Parathyroid adenoma (tissue), 2 donors: ENCODE data around the gene CGRRF1.

ENCODE experiments used
- H2AFZ ChIP-seq: fragments of 300-600 bp; sonication (generic); one replicate; pipeline ENCODE4 v1.7.0; 2017; ENCODE audit warnings: antibody characterized with exemption, mild to moderate bottlenecking
- H3K27ac ChIP-seq: fragments of 300-600 bp; sonication (generic); one replicate; pipeline ENCODE4 v1.7.0; 2017
- H3K27me3 ChIP-seq: fragments of 300-600 bp; sonication (generic); one replicate; pipeline ENCODE4 v1.7.0; 2017; ENCODE audit warnings: low read length; ENCODE audit not compliant: control insufficient read depth, insufficient read depth
- H3K36me3 ChIP-seq: fragments of 300-600 bp; sonication (generic); one replicate; pipeline ENCODE4 v1.7.0; 2017; ENCODE audit warnings: low read length; ENCODE audit not compliant: control insufficient read depth, insufficient read depth
- H3K4me1 ChIP-seq: fragments of 300-600 bp; sonication (generic); one replicate; pipeline ENCODE4 v1.7.0; 2017; ENCODE audit warnings: control low read depth
- H3K4me2 ChIP-seq: fragments of 300-600 bp; sonication (generic); one replicate; pipeline ENCODE4 v1.7.0; 2017; ENCODE audit warnings: low read length
- H3K4me3 ChIP-seq: fragments of 300-600 bp; sonication (generic); one replicate; pipeline ENCODE4 v1.7.0; 2017; ENCODE audit warnings: low read depth, low read length
- H3K79me2 ChIP-seq: fragments of 300-600 bp; sonication (generic); one replicate; pipeline ENCODE4 v1.7.0; 2017; ENCODE audit warnings: control low read depth
- H3K9ac ChIP-seq: fragments of 300-600 bp; sonication (generic); one replicate; pipeline ENCODE4 v1.7.0; 2017; ENCODE audit warnings: mild to moderate bottlenecking
- H3K9me3 ChIP-seq: fragments of 300-600 bp; sonication (generic); one replicate; pipeline ENCODE4 v1.7.0; 2017; ENCODE audit warnings: low read length; ENCODE audit not compliant: control insufficient read depth
- CTCF ChIP-seq: fragments of 300-600 bp; sonication (generic); IDR thresholded peaks from one replicate; pipeline ENCODE4 v1.7.0; 2017; ENCODE audit warnings: antibody characterized with exemption, mild to moderate bottlenecking
- donor health status: primary hyperparathyroidism.

Gene CGRRF1

GRCh38 chr14:54555651-54556050 is 45.9 kb downstream of the CGRRF1 start:
- H2AFZ ChIP-seq = no peak overlapping the region
- no peak overlapping the region for H3K4me3 ChIP-seq
- H3K27me3 ChIP-seq = no peaks in the 10 kb centered on the region
- no peaks in the 10 kb centered on the region for H3K79me2 ChIP-seq
- H3K27ac ChIP-seq = no peak overlapping the region
- no peak overlapping the region for H3K9ac ChIP-seq
- H3K9me3 ChIP-seq = no peaks in the 10 kb centered on the region
- no peaks in the 10 kb centered on the region for H3K4me1 ChIP-seq
- H3K4me2 ChIP-seq = no peak overlapping the region
- TF ChIP-seq CTCF = no peak
- no peaks in the 10 kb centered on the region for H3K36me3 ChIP-seq

- H3K4me2 ChIP-seq = no peak overlapping the region
- no peaks in the 10 kb centered on the region for H3K36me3 ChIP-seq
- H3K27ac ChIP-seq = no peak overlapping the region
- H3K4me3 ChIP-seq = no peak overlapping the region
- no peaks in the 10 kb centered on the region for H3K79me2 ChIP-seq
- H3K27me3 ChIP-seq = no peaks in the 10 kb centered on the region
- no peak for TF ChIP-seq CTCF
- H3K9ac ChIP-seq = no peak overlapping the region
- H2AFZ ChIP-seq = no peak overlapping the region
- H3K4me1 ChIP-seq = no peaks in the 10 kb centered on the region
- H3K9me3 ChIP-seq = no peaks in the 10 kb centered on the region
These were observed 46.8 kb downstream of the CGRRF1 start for GRCh38 chr14:54556535-54556934.

GRCh38 chr14:54562334-54562733 is 52.6 kb downstream of the CGRRF1 start:
- H3K27ac ChIP-seq = no peak overlapping the region
- H3K9me3 ChIP-seq = no peaks in the 10 kb centered on the region
- H3K9ac ChIP-seq = no peak overlapping the region
- H3K4me3 ChIP-seq = no peak overlapping the region
- TF ChIP-seq CTCF = no peak
- no peak overlapping the region for H2AFZ ChIP-seq
- no peaks in the 10 kb centered on the region for H3K79me2 ChIP-seq
- no peak overlapping the region for H3K4me2 ChIP-seq
- H3K4me1 ChIP-seq = peaks cover 5% of the 10 kb centered on the region
- no peaks in the 10 kb centered on the region for H3K27me3 ChIP-seq
- H3K36me3 ChIP-seq = no peaks in the 10 kb centered on the region

DNA sequence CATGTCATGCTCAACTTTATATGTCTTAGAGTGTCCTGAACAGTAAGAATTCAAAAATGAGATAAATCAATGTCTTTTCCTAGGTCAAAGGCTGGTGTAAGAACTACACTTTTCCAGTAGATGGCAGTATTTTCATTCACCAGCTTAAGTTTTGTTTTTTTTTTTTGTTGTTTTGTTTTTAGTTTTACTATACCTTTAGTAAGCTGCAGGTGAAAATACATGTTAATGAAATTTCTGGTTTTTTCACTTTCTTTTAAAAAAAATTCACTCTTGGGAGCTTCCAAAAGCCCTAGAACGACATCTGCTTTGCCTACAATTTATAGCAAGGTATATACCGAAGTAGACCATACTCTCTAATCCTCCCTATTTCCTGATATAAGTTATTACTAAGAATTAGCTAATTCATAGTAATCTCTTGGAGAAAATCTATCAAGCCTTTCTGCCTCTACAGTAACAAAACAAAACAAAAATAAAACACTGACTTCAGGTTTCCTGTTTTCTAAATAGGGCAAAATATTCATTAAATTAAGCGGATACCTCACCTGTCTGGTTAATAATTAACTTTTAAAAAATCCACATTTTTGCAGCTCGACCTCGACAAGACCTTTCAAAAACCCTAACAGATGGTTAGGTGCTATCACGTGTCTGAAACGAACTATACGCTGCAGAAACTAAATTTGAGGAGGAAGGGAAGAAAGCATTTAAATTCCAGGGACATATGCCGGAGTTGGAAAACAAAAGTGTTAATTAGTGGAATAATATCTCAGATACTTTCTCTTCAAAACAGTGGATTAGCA is 54.6 kb downstream of the CGRRF1 start:
- Histone ChIP-seq H3K27me3 (no peaks in the 10 kb centered on the region), H3K79me2 (no peaks in the 10 kb centered on the region), H3K27ac (peak overlapping the region; percentile 91), H3K9me3 (no peaks in the 10 kb centered on the region), H2AFZ (peak overlapping the region; percentile 79), H3K36me3 (no peaks in the 10 kb centered on the region), H3K9ac (no peak overlapping the region), H3K4me2 (peak overlapping the region; percentile 89), H3K4me3 (peak overlapping the region; percentile 71), H3K4me1 (peaks cover 5% of the 10 kb centered on the region)
- peak; percentile 90 for TF ChIP-seq CTCF
